ENCODE measurements around the gene WDR46.

WDR46 gene

GRCh38 chr6:33247977-33248642, 40.9 kb downstream of the WDR46 start (continued):
- TF ChIP-seq PATZ1 (tag by site-specific recombination; IDR thresholded peaks at IDR 0.05) (peak; percentile 47; the same call in 1 of the 2 replicates), ZBTB49 (tag by site-specific recombination; IDR thresholded peaks at IDR 0.05; ENCODE audit: low read depth) (no peak), GLIS1 (tag by site-specific recombination; IDR thresholded peaks at IDR 0.05) (peak; percentile 43; the same call in 1 of the 2 replicates), ZSCAN30 (tag by site-specific recombination; IDR thresholded peaks at IDR 0.05) (peak; percentile 34; the same call in 1 of the 2 replicates), ZEB2 (tag by site-specific recombination; IDR thresholded peaks at IDR 0.05) (peak; percentile 50; the same call in 1 of the 2 replicates), GLIS2 (tag by site-specific recombination; IDR thresholded peaks at IDR 0.05) (0 out of 2 replicates have a peak, but pooled peaks have one; percentile 22), PRDM10 (tag by site-specific recombination; IDR thresholded peaks at IDR 0.05) (peak; percentile 34; the same call in 1 of the 2 replicates), SP3 (tag by site-specific recombination; IDR thresholded peaks at IDR 0.05) (peak; percentile 26), ZNF366 (tag by site-specific recombination; conservative IDR thresholded peaks at IDR 0.05) (no peak), EGR2 (tag by site-specific recombination; IDR thresholded peaks at IDR 0.05; ENCODE audit: low read depth) (peak; percentile 52; the same call in 1 of the 2 replicates), ZFHX2 (tag by site-specific recombination; conservative IDR thresholded peaks at IDR 0.05) (peak; percentile 38)

- Histone ChIP-seq H3K4me3 (ENCODE audit: low read depth, low read length) (no peak overlapping the region), H3K27ac (ENCODE audit: extremely low read depth, low read depth, low read length) (no peak overlapping the region), H3K36me3 (ENCODE audit: control insufficient read depth in 2 of 2, insufficient read depth in 1 of 2, low read length in 2 of 2) (no peaks in the 10 kb centered on the region), H3K4me1 (ENCODE audit: control insufficient read depth, insufficient read depth, low read length) (peaks cover 3% of the 10 kb centered on the region), H3K9me3 (ENCODE audit: control insufficient read depth, insufficient read depth, low read depth, low read length) (no peaks in the 10 kb centered on the region)
- ChIA-PET POLR2A (interaction anchor here (0.7 kb wide), 1 partner anchor 15 kb away, joined by 5 read pairs; no protein-coding TSS in a partner anchor), CTCF (interaction anchor here (0.7 to 2.0 kb wide), 5 partner anchors 15 to 342 kb away, joined by 3 to 8 read pairs (median 4); no protein-coding TSS in a partner anchor)
- TF ChIP-seq ZNF175 (tag by site-specific recombination; IDR thresholded peaks at IDR 0.05) (no peak), ZNF513 (tag by site-specific recombination; IDR thresholded peaks at IDR 0.05) (no peak), ZNF791 (tag by site-specific recombination; IDR thresholded peaks at IDR 0.05) (no peak), ZNF280D (tag by site-specific recombination; IDR thresholded peaks at IDR 0.05) (no peak), OSR2 (tag by site-specific recombination; IDR thresholded peaks at IDR 0.05) (no peak), ZNF629 (tag by site-specific recombination; IDR thresholded peaks at IDR 0.05) (no peak), ZBTB7A (tag by site-specific recombination; IDR thresholded peaks at IDR 0.05; ENCODE audit: low read depth) (no peak), HIC1 (tag by site-specific recombination; IDR thresholded peaks at IDR 0.05) (no peak), ZNF501 (tag by site-specific recombination; IDR thresholded peaks at IDR 0.05) (no peak), ZNF521 (tag by site-specific recombination; IDR thresholded peaks at IDR 0.05) (no peak)
Observed at GRCh38 chr6:33243476-33243875, 45.6 kb downstream of the WDR46 start.

Data from HEK293 (cell line).